AG08396 (cell line): ENCODE data around the gene TPRA1.

ENCODE experiments used
- DNase-seq: peaks from one replicate; pipeline ENCODE4 v3.0.0; 2012; ENCODE audit warnings: low spot score, mixed read lengths

TPRA1 gene

DNA sequence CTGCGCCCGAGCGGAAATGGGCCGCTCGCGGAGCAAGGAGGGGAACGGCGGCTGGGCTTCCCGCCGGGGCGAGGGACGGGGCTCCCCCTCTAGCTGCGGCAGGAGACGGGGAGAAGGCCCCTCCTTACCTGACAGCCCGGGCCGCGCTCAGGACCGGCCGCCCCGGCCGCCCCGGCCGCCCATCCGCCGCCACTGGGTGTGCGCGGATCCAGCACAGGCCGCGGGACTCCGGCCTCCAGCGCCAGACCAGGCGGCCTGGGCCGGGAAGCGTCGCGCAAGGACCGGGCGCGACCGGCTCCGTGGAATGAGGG lies 296 bp downstream of the TPRA1 start:
- DNase-seq, result no peak

DNA sequence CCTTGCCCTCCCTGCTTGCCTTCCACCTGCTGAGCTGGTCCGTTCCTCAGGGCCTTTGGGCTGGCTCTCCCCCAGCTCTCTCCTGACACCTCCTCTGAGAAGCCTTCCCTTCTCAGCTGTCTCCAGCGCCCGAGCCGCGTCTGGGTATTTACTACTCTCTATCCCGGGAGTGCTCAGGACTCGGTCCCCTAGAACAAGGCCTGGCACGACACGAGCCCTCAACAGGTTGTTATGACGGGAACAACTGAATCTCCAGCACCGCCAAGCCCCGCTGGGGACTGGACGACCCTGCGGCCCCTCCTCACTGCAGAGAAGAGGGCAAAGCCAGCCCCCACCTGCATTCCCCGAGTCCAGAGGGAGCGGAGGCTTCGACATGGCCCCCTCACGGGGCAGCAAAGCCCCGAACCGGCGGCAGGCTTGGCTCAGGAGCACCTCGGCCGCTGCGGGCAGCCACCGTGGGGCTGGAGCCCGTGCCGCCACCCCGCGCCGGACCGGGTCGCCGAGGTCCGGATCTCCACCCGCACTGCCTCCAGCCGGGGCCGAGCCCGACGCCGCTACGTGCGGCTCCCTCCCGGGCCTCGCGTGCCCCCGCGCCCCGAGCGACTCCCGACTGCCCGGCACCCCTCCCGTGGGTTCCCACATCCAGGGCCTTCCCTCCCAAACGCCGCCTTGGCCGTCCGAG lies 792 bp downstream of the TPRA1 start:
- DNase-seq, result peak; percentile 55

DNA sequence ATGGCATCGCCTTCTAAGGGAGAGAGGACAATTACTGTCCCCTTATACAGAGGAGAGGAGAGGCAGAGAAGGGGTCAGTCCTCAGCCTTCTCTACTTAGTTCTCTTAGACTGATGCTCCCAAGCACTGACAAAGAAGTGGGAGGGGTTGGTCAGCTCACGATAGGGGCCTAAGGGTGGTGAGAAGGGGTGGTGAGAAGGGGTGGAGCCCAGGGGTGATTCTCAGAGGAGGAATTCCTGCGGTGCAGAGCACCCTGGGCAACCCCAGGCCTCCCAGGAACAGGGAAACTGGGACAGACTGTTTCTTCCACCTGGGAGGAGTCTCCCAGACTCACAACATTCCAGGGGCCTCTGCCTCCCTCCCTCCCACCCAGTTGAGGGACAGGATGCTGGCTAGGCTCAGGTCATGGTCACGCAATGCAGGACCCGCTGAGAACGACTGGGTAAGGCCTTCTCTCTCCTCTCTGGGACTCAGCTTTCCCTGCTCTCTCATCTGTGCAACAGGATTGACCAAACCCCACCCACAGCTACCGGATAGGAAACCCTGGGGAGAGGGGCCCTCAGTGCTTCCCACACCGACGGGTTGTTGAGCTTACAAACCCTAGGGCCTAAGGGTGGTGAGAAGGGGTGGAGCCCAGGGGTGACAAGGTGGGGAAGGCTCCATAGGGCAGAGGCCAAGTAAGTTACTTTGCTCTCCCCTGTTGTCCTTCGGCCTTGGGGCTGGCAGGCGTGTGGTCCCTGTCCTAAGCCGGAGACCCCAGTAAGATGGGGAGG lies 1.5 kb downstream of the TPRA1 start:
- peak; percentile 78 for DNase-seq

DNA sequence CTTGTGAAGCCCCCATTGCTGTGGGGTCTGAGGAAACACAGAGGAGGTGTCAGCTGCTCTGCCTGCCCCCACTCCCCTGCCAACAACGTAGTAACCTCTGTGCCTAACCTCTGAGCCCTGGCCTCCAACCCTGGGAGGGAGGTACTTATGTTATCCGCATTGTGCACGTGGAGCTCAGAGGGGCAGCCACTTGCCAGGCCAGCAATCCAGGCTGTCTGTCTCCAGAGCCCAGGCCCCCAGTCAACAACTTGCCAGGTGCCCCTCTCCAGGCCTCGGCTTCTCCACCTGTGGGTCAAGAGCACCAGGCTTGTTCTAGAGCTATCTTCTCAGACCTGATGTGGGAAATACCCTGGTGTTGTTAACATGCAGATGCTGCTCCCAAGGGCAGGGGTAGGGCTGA lies 2.7 kb downstream of the TPRA1 start:
- no peak for DNase-seq

DNA sequence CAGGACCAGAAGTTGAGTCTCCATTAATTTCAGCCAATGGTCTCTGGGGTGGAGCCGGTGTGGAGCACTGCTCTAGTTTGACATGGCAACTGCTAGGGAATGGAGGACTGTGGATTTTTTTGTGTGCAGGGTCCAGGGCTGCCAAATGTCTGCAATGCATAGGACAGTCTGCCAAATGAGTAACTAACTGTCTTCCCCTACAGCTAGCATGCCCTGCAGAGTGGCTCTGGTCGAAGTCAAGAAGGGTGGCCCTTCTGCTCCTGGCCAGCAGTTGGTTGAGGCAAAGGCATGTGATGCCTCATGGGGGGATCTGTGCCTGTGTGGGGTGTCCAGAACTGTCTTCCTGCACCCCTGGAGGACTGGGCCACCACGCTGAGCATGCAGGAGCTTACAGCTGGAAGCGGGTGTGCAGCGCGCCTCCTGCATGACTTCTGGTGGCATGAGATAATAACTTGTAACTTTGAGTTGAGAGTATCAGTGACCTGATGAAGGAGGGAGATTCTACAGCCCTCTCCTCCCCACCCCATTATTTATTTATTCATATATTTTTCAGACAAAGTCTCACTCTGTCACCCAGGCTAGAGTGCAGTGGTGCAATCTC lies 4.6 kb downstream of the TPRA1 start:
- DNase-seq, result no peak

DNA sequence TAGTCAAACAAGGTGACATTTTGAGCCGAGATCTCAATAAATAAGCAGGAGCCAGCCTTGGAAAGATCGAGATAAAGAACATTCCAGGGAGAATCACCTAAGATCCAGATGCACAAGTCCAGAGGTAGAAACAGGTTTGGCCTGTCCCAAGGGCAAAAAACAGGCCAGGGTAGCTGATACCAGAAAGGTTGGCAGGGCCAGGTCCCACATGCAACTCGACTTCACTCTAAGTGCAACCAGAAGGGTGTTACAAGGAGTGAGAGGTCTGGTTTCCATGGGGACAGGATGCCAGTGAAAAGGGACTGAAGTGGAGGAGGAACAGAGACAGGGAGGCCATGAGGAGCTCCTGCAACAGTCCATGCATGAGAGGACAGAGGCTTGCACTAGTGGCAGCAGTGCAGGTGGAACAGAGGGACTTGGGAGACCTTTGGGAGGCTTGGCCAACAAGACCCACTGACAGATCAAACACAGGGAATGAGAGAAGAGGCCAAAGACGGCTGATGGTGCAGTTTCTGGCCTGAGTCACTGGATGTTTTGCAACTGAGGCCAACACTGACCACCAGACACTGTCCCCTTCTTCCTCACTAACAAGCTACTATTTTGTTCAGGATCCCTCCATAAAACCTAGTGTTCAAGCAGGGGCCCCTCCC lies 5.2 kb downstream of the TPRA1 start:
- DNase-seq, result peak; percentile 60

DNA sequence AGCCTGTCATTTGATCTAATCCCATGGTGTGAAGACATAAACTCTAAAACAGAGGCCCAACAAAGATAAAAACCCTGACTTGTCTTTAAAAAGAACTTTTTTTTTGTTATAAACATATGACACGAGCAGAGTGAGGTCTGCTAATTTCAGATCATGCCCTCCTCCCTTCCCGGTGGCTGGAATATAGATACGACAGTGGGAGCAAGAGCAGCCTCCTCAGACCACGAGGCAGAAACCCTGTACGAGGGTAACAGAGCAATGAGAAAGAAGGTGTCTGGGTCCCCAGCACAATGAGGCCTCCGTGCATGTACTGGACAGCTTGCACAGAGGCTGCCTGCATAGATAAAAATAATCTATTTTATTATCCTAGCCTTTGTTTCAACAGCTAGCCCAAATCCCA lies 5.8 kb downstream of the TPRA1 start:
- DNase-seq, result no peak

DNA sequence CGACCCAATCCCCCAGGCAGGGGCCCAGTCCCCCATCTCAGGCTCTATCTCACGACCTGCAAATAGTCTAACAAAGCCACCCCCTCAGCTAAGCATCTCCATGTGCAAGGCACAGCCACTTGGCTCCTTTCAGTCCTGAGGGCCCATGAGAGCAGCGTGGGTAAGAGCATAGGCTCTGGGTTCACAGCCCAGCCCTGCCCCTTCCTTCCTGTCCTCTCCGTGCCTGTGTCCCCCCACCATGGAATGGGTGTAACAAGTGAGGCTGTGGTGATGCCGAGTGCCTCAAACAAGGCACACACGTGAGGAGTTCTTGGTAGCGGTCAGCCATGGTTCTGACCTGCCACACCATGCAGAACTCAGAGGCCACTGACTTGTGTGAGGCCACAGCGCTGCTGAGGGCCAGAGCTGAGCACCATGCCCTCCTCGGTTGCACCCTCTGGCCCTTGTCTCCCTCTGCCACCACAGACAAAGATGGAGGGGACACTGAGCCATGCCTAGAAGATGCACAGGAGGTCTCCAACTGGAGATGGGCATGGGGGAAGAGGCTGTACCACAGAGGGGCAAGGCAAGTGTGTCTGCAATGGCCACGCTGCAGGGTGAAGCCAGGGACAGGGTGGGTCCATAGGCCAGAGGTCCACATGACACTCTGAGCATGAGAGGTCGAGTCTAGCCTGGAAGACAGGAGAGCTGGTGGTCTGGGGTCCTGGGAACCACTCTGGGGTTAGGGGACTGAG lies 10.0 kb downstream of the TPRA1 start:
- no peak for DNase-seq

DNA sequence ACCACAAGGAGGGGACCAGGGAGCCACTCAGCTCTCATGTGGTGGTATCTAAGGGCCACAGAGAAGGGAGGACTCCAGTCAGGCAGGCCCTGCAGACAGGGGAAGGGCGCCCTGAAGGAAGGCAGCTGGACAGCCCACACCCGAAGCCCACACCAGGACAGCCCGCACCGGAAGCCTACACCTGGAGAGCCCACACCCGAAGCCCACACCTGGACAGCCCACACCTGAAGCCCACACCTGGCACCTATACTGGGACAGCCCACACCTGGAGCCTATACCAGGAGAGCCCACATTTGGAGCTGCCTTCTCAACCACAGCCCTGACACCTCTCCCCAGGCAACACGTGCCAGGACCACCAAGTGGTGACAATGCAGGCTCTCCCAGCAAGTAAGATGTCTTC lies 11.7 kb downstream of the TPRA1 start:
- DNase-seq, result no peak

DNA sequence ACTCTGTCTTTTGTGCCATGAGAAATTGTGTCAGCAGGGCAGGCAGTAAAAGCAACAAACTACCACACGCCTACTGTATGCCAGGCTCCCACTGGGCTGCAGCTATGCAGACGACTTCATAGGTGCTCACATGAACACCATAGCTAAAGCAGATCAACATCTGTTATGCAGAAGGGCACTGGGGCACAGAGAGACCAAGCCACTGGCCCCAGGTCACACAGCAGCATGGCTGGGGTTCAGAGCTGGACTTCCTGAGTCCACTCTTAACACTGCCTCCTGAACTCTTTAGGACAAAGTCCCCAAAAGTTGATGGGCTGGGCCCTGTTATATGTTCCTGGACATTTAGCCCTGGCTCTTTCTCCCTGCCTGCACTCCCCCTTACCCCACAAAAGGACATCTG lies 12.4 kb downstream of the TPRA1 start:
- no peak for DNase-seq

DNA sequence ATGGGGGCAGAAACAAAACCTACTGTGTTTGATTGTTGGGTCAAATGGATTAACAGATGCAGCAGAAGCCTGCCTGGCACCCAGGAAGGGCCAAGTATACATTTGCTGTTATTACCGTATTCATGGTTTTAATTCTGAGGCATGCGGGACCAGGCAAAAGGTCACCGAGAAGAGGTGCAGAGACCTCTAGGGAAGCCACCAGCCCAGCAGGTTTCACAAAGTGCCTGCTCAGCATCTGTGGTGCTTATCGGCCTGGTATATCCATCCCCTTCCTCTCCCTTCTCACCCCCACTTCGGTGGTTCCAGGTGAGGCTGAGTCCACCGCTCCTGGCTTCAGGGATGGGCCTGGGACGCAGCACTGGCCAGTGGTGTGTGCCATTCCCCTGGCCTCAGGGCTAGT lies 13.1 kb downstream of the TPRA1 start:
- no peak for DNase-seq

DNA sequence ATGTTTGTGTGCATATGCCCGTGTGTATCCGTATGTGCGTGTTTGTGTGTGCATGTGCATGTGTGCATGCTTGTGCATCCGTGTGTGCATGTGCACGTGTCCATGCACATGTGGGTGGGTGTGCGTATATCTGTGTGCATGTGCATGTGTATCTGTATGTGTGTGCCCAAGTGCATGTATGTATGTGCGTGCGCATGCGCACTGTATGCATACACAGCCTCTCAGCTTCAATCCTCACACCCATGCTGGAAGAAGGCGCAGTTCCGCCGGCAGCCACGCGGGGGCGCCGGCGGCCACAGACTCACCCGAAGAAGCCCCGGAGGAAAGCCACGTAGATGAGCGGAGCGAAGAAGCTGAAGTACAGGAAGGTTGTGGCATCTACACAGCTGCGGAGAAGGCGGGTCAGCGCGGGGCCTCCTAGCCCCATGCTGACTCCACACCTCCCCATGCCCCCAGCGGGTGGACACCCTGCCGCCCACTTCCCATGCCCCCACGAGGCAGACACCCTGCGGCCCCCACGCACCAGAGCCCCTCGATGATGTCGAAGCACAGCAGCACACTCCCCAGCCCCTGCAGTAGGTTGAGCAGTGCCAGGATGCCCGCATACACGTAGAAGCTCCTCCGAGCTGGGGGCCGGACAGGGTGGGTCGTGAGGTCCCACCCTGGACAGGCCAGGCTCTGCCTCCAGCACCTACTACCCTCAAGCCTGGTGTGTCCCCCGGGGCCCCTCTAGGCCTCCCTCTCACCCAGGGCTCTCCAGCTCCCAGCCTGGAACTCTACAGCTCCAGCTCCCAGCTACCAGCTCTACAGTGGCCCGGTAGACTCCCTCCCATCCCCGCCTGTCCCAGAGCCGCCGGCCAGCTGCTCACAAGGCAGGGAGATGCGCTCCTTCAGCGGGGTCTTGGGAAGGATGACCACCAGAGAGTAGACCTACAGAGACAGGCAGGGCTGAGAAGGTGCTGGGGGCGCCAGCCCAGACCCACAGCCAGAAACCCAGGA lies 15.4 kb downstream of the TPRA1 start:
- peak; percentile 97 for DNase-seq

DNA sequence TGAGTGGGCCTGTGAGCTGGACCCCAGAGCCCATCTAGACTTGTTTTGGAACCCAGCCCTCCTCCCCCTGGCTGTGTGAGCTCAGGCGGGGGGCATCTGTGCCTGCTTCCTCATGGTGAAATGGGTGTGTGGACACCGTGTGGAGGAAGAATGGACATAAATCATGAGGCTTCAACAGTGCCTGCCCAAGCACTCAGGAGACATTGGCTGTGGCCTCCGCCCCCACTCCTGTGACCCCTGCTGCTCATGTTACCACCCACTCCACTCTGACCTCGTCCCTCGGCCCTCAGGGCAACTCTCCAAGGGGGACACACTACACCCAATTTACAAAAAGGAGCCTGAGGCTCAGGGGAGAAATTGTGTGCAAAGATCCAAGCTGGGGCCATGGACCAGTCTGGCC lies 16.6 kb downstream of the TPRA1 start:
- no peak for DNase-seq

DNA sequence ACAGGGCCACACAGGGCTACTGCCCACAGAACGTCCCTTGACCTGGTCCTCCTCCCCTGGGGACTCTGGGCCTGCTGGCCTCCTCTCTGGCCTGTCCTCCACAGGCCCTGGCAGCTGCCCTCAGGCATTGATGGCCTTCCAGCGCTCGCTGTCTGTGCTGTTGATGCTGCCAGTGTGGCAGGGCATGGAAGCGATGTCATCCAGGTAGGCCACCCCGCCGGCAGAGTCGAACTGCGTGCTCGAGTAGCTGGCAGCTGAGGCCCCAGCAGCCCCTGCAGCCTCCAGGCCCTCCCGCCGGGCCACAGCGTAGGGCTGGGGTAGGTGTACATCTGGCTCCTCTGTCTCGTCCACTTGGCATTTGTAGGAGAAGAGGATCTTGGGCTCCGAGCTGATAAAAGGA lies 17.1 kb downstream of the TPRA1 start:
- DNase-seq, result no peak

DNA sequence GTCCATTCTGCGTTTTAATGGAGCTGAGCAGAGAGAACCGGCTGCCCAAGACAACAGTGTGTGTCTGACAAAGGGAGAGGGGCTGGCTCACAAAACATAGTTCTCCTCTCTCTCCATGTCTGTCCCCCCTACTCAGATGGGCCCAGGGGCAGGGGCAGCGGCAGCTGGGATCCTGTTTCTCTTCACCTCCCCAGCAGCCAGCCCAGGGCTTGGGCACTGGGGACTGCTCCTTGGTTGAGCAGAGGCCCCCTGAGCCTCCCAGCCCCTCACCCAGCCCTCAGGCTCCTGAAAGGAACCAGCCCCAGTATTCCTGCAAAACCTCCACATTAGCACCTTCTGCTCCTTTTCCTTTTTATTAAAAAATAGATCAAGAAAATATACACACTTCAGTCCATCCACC lies 17.8 kb downstream of the TPRA1 start:
- DNase-seq, result no peak

DNA sequence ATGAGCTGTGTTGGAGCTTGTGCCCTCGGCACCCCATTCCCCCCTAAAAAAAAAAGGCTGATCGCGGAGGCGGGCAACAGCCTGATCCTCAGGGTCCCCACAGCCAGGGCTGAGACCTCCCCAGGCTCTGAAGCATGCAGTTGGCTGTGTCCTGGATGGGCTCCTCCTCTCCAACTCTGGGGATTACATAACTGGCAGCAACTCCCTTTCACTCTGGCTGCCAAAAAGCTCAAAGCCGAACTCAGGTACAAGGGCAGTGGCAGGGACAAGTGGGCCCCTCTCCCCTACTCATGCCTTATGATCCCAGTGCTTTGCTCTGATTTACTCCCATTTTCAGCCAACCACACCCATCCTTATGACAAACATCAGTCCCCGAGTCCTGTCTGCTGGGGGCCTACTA lies 18.3 kb downstream of the TPRA1 start:
- no peak for DNase-seq

DNA sequence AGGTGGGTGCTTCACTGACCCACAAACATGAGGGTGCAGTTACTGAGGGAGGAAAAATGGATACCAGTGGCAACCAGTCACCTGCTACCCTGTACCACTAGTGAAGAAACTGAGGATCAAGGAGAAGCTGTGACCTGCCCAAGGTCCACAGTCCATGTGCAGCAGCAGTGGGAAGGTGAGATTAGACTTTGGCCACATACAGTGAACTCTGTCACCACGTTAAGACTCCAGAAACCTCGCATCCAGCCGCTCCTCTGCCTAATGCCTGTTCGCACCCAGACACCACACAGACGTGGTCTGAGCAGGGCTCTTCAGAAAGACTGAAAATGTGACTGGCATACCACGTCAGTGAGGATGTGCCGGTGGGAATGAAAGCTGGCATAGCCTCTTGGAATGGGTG lies 20.0 kb downstream of the TPRA1 start:
- DNase-seq, result no peak

DNA sequence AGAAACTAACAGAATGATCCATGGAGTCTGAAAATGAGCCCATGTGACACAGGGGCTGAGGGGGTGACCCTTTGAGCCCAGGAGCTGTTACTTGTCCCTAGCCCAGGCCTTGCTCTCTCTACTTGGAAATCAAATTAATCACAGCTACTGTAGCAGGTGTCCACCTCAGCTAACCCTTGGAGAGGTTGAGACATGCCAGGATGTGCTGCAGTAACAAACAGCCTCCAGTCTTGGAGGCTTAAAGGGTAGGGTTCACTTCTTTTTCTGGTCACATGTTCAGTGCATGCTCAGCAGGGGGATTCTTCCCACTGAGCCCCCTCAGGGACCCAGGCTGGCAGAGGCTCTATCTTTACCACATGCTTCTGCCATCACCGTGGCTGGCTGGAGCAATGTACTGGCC lies 21.4 kb downstream of the TPRA1 start:
- no peak for DNase-seq

DNA sequence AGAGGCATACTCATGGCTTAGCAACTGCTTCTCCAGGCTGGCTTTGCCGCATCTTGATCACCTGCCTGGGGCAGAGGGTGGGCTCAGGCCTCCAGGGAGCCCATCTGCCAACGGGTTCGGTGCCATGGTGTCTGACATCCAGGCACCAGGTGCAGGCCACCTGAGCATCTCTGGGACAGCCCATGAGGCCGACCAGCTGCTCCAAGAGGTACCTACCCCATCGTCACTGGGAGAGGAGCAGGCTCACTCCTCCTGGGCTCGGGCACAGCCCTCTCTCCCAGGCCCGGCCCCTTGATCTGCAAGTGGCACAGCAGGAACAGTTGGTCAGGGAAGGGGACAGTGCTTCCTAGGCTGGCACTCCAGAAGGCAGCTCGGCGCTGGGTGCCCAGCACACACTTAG lies 21.9 kb downstream of the TPRA1 start:
- DNase-seq, result no peak

DNA sequence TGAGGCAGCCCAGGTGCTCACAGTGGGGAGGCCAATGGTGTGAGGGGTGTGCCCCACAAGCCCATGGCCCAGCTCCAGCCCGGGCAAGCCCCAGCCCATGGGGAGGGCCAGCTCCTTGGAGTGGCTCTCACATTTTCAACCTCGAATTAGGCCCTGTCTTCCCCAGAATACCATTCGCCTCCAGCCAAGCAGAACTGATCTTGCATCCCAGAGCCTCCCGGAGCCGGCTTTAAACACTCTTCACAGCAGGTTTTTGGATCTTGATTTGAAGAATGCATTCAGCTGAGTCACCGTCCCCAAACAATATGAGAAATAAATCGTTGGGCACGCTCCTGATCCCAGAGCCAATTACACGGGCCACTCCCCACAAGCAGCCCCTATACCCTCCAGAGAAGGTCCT lies 23.7 kb downstream of the TPRA1 start:
- no peak for DNase-seq

DNA sequence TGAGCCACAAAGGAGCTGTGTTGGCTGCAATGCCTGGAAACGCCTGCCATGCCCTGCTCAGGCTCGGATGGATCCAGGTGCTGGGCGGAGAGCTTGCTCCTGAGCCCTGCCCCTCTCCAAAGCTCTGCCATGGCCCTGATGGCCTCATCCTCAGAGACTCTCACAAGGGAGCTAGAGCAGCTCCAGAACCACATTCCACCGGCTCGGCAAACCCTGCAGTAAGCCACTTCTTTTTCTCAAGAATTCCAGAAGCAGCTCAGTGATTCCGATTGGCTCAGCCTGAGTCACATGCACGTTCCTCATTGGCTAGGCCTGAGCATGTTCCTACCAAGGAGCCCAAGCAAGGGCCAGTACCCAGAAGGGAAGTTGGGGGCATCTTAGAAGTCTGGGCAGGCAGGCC lies 24.8 kb downstream of the TPRA1 start:
- no peak for DNase-seq
